Measurements from ENCODE around the gene GNE.
"Not testable (repeated sequence)": the region's sequence is repeated elsewhere in the genome, so short reads cannot be mapped to it uniquely, and the experiment has no call there.

Gene GNE

DNA sequence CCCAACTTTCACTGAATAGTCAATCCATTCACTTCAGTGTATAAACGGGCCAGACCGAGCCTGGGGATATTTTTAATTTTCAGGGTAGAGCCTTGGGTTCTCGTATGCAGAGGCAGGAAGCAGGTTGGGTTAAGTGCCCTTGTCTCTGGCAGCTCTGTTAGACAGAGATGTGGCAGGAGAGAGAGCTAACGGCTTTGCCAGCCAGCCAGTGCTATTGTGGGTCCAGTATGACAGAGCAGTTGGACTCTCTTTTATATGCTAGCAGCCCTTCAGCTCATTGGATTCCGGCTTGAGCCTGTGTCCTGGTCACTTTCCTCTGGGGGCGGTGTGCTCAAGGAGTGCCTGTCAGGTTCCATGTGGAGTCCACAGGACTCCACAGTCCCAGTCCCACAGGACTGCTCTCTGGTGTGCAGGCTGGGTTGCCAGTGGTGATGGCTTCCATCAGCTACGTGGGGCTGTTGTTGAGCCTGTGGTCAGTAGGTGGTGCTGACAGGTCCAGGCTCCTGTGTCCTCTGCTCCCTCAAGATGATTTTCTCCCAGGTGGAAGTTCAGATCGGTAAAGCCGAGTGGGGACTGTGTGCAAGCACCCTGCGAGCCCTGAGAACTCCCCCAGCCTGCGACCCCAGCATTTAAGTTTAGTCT is 53.2 kb downstream of the GNE start:
- no peak for DNase-seq

DNA sequence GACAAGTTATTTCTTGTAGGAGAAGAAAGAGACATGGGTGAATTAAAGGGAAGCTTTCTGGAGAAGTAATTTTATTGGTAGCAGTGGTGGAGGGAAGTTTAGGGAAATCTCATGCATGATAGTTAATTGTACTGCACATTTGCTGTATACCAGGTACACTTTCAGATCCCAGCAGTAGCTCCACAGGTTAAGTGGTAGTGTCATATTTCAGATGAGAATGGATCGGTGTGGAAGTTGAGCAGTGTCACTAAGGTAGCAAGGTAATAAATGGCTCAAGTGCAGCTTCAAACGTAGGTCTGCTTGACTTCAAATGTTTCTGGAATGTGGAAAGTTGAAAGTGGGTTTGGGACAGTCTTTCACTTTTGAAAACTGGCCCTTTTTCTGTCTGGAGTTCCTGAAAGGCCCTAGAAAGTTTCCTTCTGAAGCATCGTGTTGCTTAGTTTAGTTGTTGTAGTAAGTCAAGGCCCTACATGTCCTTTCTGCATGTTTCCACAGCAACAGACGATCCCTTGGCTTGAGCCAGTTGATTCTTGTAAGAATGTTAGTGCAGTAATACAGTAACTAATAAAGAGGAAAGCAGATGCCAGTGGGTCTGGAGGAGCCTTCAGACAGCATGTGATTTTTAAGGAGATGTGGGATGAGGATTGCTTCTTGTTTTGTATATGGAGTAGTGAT is 63.8 kb downstream of the GNE start:
- no peak for DNase-seq

DNA sequence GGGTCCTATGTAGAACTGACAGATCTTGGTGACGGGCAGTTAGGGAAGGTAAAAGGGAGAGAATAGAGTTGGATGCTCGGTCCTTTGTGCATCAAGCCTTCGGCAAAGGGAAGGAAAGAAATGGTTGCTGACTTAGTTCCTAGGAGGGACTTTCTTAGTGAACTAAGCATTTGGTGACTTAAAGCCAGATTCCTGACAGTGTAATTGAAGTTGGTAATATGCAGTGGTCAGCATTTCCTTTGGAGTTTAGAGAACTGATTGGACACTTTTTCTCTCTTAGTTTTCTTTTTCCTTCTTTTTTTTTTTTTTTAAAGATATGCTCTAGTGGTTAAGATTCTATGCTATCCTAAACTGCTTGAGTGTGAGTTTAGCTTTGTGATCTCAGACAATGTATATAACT is 65.2 kb downstream of the GNE start:
- DNase-seq: no peak

DNA sequence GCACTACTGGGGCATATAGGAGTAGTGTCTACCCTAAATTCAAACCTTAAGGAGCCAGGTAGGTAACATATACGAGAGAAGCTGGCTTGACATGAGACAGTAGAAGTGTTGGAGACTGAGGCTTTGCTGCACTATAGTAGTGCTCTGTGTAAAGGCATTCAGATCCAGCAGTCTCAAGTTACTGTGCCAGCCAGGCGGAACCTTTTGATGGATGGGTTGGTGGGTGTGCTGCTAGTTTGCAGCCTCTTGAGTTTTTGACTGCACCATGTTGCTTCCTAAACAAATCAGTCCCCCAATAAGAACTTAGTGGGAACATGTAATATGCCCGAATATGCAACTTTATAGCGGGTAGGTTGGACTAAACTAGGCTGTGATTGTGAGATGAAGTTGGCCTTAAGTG is 66.1 kb downstream of the GNE start:
- no peak for DNase-seq

DNA sequence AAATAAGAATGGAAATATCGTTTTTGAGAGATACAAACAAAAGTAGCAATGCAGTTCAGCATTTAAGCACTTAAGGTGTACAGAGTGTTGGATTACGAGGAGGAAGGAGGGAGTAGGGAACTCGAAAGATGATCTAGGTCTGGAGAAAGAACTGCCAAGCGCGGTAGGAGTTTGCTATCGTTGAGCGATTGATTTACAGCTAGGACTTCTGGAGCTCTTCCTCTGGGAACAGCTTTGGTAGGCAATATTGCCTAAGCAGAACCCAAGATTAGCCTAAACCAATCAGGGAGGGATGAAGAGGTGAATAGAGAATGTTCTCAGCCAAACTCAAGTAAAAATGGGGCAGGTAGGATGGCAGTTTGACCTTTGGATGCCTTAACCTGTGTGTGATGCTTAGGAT is 66.6 kb downstream of the GNE start:
- no peak for DNase-seq

DNA sequence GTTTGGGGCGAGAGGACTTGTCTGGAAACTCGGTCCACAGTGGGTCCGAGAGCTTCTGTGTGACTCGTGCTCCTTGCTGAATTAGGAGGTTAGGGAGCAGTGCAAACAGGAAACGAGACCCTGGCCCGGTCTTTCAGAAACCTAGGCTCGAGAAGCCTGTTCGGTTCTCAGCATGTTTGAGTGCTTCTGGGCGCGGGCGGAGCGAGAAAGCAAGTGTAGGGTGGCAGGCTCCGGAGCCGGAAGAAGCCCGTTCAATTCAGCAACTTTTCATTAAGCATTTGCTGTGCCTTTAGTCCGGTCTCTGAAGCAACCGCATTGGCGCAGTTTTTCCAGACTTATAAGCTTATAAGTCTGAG is 67.0 kb downstream of the GNE start:
- DNase-seq: no peak

DNA sequence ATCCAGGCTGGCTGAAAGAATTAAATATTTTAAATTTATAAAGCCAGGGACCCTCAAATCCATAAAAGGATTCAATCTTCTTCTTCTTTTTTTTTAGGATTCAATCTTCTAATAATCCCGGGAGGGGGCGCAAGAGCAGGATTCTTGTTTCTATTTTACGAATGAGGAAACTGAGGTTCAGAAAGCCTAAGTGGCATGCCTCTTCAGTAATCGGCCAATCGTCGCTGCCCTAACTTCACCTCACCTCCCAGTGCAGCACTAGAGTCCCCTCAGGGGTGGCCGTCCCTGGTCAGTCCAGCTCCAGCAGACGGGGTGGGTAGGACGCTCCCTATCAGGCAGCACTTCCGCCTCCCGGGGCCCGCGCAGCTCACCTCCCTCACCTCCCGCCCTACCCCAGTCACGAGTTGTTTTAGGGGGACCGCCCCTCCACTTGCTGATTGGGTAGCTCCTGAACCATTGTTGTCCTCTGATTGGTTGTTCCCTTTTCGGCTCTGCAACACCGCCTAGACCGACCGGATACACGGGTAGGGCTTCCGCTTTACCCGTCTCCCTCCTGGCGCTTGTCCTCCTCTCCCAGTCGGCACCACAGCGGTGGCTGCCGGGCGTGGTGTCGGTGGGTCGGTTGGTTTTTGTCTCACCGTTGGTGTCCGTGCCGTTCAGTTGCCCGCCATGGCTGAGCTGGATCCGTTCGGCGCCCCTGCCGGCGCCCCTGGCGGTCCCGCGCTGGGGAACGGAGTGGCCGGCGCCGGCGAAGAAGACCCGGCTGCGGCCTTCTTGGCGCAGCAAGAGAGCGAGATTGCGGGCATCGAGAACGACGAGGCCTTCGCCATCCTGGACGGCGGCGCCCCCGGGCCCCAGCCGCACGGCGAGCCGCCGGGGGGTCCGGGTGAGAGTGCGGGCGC is 67.6 kb downstream of the GNE start, which contains the start of gene CLTA:
Gene CLTA, plus strand, starts transcription at position 534 of the 902 bp plus-strand sequence. Its CDS starts 136 bp downstream, at position 670.
- peak; percentile 96 for DNase-seq

DNA sequence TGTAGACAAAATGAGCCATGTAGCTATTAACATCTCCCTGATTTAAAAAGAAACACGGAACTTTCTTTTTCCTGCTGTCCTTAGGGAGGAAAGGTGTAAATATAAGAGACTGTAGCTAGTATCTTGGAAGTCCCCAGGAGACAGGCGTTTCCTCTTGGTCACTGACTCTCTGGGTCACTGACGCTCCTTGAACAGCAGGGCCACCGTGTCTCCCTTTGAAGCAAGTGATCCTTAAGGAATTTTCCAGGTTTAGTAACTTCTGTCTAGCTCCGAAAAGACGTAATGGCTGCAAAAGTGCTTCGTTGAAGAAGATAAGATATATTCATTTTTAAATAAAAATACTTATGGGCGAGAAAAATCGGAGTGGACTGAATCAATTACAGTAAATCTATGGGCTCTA is 68.3 kb downstream of the GNE start:
- no peak for DNase-seq

DNA sequence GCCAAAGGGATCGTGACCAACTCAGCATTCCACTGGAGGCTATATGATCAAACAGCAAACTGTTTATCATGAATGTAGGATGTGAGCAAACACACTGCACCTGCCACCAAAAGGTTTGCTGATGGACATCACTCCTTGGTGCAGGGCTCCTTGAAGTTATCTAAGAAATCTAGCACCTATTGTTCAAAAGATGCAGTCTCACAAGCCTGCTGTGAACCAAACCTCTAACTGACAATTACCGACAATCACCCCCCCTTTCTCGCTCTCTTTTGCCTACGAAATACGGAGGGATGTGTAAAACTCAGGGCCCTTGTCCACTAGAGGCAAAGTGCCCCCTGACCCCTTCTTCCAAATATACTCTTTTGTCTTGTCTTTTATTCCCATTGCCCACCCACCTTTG is 70.0 kb downstream of the GNE start:
- DNase-seq: no peak

DNA sequence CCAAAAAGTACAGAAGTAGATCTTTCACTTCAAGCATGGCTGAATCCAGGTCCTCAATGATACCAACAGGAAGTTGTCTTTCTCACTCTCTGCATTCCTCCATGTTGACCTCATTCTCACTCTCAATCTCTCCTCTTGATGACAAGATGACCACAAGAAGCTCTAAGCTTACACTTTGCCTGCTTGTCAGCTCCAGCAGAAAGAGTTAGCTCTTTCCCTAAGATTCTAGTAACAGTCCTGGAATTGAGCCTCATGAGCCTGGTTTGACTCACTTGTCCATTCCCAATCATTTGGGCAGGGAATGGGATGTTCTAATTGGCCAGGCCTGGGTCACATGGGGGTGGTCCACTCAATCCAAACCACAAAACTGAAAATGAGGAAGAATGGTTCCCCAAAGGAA is 70.8 kb downstream of the GNE start:
- no peak for DNase-seq

DNA sequence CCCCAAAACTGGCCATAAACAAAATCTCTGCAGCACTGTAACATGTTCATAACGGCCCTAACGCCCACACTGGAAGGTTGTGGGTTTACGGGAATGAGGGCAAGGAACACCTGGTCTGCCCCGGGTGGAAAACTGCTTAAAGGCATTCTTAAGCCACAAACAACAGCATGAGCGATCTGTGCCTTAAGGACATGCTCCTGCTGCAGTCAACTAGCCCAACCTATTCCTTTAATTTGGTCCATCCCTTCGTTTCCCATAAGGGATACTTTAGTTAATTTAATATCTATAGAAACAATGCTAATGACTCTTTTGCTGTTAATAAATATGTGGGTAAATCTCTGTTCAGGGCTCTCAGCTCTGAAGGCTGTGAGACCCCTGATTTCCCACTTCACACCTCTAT is 78.0 kb downstream of the GNE start:
- DNase-seq: not testable (repeated sequence)

DNA sequence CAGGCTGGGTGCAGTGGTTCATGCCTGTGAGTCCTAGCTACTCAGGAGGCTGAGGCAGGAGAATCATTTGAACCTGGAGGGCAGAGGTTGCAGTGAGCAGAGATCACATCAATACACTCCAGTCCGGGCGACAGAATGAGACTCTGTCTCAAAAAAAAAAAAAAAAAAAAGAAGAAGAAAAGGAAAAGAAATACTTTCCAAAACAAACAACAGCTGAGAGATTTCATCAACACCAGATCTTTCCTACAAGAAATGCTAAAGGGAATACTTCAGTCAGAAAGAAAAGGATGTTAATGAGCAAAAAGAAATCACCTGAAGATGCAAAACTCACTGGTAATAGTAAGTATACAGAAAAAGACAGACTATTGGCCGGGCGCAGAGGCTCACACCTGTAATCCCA is 80.7 kb downstream of the GNE start:
- DNase-seq: no peak

DNA sequence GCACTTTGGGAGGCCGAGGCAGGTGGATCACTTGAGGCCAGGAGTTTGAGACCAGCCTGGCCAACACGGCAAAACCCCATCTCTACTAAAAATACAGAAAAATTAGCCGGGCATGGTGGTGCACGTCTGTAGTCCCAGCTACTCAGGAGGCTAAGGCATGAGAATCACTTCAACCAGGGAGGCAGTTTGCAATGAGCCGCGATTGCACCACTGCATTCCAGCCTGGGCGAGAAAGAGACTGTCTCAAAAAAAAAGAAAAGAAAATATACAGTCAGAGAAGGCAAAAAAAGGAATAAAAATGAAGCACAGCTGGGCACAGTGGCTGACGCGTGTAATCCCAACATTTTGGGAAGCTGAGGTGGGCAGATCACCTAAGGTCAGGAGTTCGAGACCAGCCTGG is 81.8 kb downstream of the GNE start:
- DNase-seq: not testable (repeated sequence)

DNA sequence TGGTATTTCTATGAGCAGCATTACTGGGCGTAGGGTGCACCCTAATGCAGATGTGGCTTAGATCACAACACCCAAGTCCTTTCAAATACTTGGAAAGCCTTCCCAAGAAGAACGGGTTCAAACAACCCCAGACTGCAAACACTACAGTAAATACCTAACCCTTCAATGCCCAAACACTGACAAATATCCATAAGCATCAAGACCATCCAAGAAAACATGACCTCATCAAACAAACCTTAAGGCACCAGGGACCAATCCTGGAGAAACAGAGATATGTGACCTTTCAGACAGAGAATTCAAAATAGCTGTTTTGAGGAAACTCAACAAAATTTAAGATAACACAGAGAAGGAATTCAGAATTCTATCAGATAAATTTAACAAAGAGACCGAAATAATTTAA is 83.0 kb downstream of the GNE start:
- not testable (repeated sequence) for DNase-seq

DNA sequence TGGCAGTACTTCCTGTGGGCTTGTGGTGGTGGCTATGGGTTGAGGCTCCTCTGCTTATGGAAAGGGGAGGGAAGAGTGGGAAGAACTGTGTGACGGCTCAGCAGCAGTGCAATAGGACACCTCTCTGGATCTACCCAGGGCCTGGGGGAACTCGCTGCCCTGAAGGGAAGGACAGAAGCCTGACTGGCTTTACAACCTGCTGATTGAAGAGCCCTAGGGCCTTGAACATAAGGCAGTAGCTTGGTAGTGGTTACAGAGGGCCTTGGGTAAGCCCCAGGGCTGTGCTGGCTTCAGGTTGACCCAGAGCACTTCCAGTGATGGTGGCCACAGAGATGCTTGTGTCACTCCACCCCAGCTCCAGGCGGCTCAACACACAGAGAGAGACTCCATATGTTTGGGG is 83.5 kb downstream of the GNE start:
- no peak for DNase-seq

DNA sequence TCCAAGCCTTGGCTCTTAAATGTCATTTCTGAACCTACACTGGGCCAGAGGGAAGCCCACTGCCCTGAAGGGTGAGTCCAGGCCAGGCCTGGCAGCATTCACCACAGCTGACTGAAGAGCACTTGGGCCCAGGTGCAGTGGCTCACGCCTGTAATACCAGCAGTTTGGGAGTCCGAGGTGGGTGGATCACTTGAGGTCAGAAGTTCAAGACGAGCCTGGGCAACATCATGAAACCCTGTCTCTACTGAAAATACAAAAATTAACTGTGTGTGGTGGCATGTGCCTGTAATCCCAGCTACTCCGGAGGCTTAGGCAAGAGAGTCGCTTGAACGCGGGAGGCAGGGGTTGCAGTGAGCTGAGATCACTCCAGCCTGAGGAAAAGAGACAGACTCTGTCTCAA is 84.0 kb downstream of the GNE start:
- no peak for DNase-seq

DNA sequence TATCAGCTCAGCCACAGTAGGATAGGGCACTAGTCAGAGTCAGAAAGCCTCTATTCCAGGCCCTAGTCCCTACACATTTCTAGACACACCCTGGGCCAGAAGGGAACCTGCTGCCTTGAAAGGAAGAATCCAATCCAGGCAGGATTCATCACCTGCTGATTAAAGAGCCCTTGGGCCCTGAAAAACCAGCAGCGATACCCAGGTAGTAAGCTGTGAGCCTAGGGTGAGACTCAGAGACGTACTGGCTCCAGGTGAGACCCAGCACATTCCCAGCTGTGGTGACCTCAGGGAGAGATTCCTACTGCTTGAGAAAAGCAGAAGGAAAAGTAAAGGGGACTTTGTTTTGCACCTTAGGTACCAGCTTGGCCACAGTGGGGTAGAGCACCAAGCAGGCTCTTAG is 84.4 kb downstream of the GNE start:
- no peak for DNase-seq

DNA sequence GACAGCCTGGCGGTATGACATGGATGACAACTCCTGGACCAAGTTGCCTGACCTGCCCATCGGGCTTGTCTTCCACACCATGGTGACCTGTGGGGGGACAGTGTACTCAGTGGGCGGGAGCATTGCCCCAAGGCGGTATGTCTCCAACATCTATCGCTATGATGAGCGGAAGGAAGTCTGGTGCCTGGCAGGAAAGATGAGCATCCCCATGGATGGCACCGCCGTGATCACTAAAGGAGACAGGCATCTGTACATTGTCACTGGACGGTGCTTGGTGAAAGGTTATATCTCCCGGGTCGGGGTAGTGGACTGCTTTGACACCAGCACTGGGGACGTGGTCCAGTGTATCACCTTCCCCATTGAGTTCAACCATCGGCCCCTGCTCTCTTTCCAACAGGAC is 87.7 kb downstream of the GNE start:
- DNase-seq: no peak

DNA sequence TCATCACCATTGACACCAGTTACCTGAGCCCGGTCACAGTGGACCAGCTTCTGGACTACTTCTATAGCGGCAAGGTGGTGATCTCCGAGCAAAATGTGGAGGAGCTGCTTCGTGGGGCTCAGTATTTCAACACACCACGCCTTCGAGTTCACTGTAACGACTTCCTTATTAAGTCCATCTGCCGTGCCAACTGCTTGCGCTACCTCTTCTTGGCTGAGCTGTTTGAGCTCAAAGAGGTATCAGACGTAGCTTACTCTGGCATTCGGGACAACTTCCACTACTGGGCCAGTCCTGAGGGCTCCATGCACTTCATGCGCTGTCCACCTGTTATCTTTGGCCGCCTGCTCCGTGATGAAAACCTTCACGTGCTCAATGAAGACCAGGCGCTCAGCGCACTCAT is 88.5 kb downstream of the GNE start:
- DNase-seq: no peak

DNA sequence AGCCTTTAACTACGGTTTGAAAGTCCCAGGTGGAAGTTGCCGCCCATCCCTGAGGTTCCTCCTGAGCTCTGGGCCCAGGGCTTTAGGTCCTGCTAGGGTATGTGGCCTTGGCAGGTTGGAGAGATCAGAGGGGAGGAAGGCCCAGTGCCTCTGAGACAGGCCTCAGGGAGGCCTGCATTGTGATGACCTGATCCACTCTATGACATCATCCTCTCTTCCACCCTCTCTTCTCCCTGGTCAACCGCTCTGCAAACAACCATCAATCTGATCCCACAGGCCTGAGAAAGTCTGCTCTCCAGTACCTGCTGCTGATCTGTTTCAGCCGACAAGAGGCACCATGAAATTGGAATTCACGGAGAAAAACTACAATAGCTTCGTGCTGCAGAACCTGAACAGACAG is 89.1 kb downstream of the GNE start, which contains the start of gene CCIN:
Gene CCIN, plus strand, starts transcription at position 223 of the 400 bp plus-strand sequence. Its CDS starts 115 bp downstream, at position 338.
- no peak for DNase-seq

DNA sequence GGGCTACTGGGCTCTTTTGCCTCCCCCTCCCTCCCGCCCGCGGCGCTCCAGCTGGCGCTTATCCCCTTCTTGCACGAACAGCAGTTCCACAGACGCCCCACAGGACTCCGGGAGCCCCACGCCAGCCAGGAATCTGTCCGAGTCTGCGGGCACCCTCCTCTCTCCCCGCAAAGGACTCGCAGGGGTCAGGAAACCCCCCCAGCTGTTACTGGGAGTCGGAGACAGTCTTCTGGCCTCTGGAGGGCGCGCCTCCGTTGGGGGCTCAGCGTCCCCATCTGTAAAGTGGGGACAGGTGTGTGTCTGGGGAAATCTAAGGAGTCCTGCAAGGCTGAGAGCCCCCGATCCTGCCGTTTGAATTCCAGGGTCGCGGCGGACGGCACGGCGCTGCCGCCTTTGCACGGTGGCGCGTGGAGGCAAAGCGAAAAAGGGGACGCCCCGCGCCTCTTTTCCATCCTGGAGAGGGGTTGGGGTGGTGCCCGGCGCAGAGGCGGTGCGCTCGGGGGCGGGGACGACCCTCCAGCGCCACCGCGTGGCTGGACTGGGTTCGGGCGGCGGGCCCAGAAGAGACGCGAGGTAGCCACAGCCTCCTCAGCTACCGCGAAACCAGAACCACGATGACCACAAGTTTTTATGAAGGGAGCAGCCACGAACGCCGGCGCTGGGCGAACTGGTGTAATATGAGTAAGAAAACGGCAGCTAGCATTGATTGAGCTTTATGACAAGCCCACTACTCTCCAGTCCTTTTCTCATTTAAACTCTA is 91.9 kb downstream of the GNE start:
- no peak for DNase-seq

DNA sequence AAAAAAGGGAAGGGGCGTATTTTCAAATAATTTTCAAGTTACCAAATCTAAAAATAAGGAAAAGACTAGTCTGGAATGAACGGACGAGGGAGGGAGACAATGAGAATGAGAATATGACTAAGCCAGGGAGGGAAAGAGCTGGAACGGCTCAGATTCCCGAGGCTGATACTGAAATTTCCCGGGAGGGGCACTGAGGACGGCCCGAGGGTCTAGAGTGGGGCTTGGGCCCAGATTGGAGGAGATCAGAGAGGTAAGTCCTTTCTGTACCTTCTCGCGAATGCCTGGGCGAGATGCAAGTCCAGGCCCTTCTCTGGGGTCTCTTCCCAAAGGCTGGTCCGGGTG is 92.5 kb downstream of the GNE start:
- DNase-seq: no peak

DNA sequence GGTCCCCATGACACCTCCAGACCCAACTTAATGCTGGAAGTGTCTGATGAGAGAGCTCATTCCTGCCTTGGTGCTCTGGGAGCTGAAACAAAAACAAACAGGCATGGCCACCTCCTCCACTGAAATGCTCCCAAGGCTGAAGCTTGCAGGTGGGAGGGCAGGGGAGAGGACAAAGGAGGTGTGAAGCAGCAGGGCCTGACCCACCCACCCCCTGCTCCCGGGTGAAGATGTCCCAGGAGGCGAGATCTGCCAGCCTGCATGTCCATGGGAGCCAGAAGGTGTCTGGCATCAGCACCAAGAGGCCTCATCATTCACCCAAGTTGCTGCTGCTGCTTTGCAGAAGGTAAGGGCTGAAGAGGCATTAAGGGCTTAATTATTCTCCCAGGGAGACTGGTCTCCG is 93.3 kb downstream of the GNE start:
- DNase-seq: no peak
